PFSK-1 (cell line): Measurements from ENCODE around the gene CACNG4.

ENCODE experiments used
- FOXP2 ChIP-seq: optimal IDR thresholded peaks from 2 replicates; pipeline ENCODE3; 2011; ENCODE audit warnings: borderline replicate concordance, control low read depth, inconsistent platforms; ENCODE audit not compliant: insufficient read depth; ENCODE audit errors: extremely low read length, extremely low read depth
- POLR2AphosphoS5 ChIP-seq: IDR thresholded peaks from 2 replicates; pipeline ENCODE4 v1.6.1; 2012; ENCODE audit warnings: low read depth, mild to moderate bottlenecking, control low read depth, low read length, moderate library complexity
- SIN3A ChIP-seq: IDR thresholded peaks from 2 replicates; pipeline ENCODE4 v1.6.1; 2012; ENCODE audit warnings: mild to moderate bottlenecking, low read length, moderate library complexity, borderline replicate concordance; ENCODE audit not compliant: insufficient read depth
- TAF1 ChIP-seq: IDR thresholded peaks from 2 replicates; pipeline ENCODE4 v1.6.1; 2012; ENCODE audit warnings: low read length, control low read depth, borderline replicate concordance; ENCODE audit not compliant: insufficient read depth
- TF ChIP-seq, protein P1 (sequence below), 2 experiments: IDR thresholded peaks; 2 replicates each; pipeline versions ENCODE4 v1.6.1 to v1.8.0; 2011 to 2012; ENCODE audit warnings: low read depth in 2 of 2, low read length in 2 of 2, control low read depth in 1 of 2, inconsistent platforms in 1 of 2, mild to moderate bottlenecking in 1 of 2, moderate library complexity in 1 of 2; ENCODE audit not compliant: insufficient read depth in 1 of 2

Gene CACNG4

DNA sequence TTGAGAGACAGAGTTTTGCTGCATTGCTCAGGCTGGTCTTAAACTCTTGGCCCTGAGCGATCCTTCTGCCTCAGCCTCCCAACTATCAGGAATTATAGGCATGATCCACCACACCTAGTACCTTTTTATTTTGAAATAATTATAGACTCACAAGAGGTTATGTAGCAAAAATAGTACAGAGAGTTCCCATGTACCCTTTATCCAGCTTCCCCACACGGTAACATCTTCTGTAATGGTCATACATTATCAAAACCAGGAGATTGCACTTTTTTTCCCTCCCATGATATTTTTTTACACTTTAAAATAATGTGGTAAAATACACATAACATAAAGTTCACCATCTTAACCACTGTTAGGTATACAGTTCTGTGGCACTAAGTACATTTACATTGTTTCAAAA is 28.8 kb upstream of the CACNG4 start:
- no peak for TF ChIP-seq FOXP2
- TF ChIP-seq SIN3A: no peak
- no peak for TF ChIP-seq POLR2AphosphoS5
- no peak for TF ChIP-seq TAF1
- TF ChIP-seq, protein P1, sequence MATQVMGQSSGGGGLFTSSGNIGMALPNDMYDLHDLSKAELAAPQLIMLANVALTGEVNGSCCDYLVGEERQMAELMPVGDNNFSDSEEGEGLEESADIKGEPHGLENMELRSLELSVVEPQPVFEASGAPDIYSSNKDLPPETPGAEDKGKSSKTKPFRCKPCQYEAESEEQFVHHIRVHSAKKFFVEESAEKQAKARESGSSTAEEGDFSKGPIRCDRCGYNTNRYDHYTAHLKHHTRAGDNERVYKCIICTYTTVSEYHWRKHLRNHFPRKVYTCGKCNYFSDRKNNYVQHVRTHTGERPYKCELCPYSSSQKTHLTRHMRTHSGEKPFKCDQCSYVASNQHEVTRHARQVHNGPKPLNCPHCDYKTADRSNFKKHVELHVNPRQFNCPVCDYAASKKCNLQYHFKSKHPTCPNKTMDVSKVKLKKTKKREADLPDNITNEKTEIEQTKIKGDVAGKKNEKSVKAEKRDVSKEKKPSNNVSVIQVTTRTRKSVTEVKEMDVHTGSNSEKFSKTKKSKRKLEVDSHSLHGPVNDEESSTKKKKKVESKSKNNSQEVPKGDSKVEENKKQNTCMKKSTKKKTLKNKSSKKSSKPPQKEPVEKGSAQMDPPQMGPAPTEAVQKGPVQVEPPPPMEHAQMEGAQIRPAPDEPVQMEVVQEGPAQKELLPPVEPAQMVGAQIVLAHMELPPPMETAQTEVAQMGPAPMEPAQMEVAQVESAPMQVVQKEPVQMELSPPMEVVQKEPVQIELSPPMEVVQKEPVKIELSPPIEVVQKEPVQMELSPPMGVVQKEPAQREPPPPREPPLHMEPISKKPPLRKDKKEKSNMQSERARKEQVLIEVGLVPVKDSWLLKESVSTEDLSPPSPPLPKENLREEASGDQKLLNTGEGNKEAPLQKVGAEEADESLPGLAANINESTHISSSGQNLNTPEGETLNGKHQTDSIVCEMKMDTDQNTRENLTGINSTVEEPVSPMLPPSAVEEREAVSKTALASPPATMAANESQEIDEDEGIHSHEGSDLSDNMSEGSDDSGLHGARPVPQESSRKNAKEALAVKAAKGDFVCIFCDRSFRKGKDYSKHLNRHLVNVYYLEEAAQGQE (IDR thresholded peaks at IDR 0.05; ENCODE audit: insufficient read depth in 1 of 2, low read depth in 2 of 2, low read length in 2 of 2): no peak

DNA sequence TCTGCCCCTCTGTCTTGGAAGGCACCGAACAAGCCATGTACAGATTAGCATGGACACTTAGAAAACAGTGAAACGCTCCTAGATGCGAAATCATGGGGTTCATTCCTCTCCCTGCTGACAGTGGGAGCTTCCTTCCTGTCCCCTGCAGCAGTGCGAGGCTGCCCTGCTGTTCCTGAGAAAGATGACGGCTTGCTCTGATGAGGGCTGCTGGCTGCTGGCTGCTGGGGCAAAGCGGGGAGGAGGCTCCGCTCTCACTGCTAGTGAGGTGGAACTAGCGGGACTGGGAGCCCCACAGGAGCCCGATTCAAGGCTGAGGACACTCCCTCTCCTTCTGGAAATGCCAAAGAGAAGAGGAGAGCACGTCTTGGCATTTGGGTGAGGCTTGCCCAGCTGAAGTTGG is 25.9 kb upstream of the CACNG4 start:
- TF ChIP-seq TAF1: no peak
- TF ChIP-seq SIN3A: no peak
- TF ChIP-seq POLR2AphosphoS5: no peak
- TF ChIP-seq FOXP2: no peak
- TF ChIP-seq, protein P1 (IDR thresholded peaks at IDR 0.05; ENCODE audit: insufficient read depth in 1 of 2, low read depth in 2 of 2, low read length in 2 of 2): no peak

DNA sequence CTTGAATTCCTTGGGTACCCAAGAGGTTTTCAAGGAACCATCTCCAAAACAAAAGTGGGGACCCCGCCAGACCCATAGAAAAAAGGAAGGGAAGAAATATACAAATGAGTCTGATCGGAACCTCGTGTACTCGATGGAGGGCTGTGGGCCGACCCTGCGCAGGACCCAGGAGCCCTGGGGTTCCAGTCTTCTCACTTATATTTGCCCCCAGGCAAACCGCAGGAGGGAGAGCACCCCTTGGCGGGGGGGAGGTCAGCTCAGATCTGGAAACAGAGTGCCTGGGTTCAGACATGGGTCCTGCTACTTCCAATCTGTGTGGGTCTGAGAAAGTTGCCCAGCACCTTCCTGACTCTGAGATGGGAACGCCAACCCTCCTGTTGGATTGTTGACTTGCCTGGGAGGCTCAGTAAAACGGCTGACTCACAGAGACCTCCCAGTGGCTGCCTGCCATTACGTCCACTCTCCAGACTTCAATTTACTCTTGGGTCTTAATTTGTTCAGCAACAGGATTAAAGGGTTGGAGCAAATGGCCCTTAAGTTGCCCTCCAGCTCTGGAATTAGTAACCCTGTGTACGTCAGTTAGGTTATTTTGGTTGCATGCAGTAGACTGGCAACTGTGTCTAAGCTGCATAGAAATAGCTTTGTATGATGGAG is 24.9 kb upstream of the CACNG4 start:
- no peak for TF ChIP-seq FOXP2
- TF ChIP-seq POLR2AphosphoS5: no peak
- no peak for TF ChIP-seq TAF1
- no peak for TF ChIP-seq SIN3A
- TF ChIP-seq, protein P1 (IDR thresholded peaks at IDR 0.05; ENCODE audit: insufficient read depth in 1 of 2, low read depth in 2 of 2, low read length in 2 of 2): no peak

DNA sequence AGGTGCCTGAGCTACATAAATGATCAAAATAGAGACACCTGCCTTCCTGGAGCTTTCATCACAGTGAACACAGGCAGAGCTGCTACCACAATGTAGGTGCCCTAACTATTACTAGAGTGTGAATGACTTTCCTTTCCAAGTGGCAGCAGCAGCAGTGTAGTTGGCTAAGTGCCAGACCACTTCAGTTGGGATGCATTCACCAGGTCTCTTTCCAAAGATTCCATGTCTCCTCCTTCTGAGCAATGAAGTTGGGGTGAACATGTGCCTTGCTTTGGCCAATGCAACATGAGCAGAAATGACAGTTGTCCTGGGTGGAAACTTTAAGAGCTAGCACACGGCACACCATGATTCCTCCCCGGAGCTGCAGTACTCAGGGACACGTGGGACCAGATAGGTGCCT is 23.3 kb upstream of the CACNG4 start:
- TF ChIP-seq TAF1 (no peak), POLR2AphosphoS5 (no peak), SIN3A (no peak)
- TF ChIP-seq, protein P1 (IDR thresholded peaks at IDR 0.05; ENCODE audit: insufficient read depth in 1 of 2, low read depth in 2 of 2, low read length in 2 of 2): no peak
